ENCODE data around the gene TRPC5OS. TPM values are rescaled to one million over a fixed set of nuclear protein-coding genes. Genes with fewer than 3 reads are reported as not detected.

TRPC5OS gene
- total RNA-seq, 1 experiment from 2014 or later = not detected

GRCh38 chrX:111914398-111915090 lies 38.6 kb downstream of the TRPC5OS start:
- peaks cover 14% of the 10 kb centered on the region for H3K9me3 Mint-ChIP-seq
- no peak for DNase-seq (ENCODE audit: low spot score)
- H3K4me1 Mint-ChIP-seq = peaks cover 20% of the 10 kb centered on the region
- peaks cover 4% of the 10 kb centered on the region; the same call in 1 of the 2 replicates for H3K36me3 Mint-ChIP-seq
- H3K27me3 Mint-ChIP-seq (ENCODE audit: low read depth) = no peaks in the 10 kb centered on the region
- no peak for TF ChIP-seq ZNF416 (CRISPR knock-in tag; IDR thresholded peaks at IDR 0.05)
- H3K27ac Mint-ChIP-seq = peak overlapping the region; percentile 25
- peak; percentile 67 for ATAC-seq
- ChIA-PET CTCF (interaction anchor here (1.4 kb wide), 1 partner anchor 45 kb away, joined by 3 read pairs; no protein-coding TSS in a partner anchor), POLR2A (no interaction called here)
- H3K4me3 Mint-ChIP-seq = no peak overlapping the region

- peaks cover 14% of the 10 kb centered on the region for H3K9me3 Mint-ChIP-seq
- no peak overlapping the region for H3K4me3 Mint-ChIP-seq
- ATAC-seq = no peak
- POLR2A ChIA-PET = no interaction called here
- no peak for DNase-seq (ENCODE audit: low spot score)
- peaks cover 20% of the 10 kb centered on the region for H3K4me1 Mint-ChIP-seq
- no peak overlapping the region for H3K27ac Mint-ChIP-seq
- no peaks in the 10 kb centered on the region for H3K27me3 Mint-ChIP-seq (ENCODE audit: low read depth)
- H3K36me3 Mint-ChIP-seq = peaks cover 4% of the 10 kb centered on the region; the same call in 1 of the 2 replicates
- no peak for TF ChIP-seq USF2 (CRISPR knock-in tag; IDR thresholded peaks at IDR 0.05)
- no peak for TF ChIP-seq CREB1 (CRISPR knock-in tag; IDR thresholded peaks at IDR 0.05)
- no peak for TF ChIP-seq ATF1 (CRISPR knock-in tag; IDR thresholded peaks at IDR 0.05)
- TF ChIP-seq, protein P1, sequence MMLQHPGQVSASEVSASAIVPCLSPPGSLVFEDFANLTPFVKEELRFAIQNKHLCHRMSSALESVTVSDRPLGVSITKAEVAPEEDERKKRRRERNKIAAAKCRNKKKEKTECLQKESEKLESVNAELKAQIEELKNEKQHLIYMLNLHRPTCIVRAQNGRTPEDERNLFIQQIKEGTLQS (CRISPR knock-in tag; conservative IDR thresholded peaks at IDR 0.05) = no peak
- no peak for TF ChIP-seq NR2C2 (CRISPR knock-in tag; IDR thresholded peaks at IDR 0.05)
- no peak for TF ChIP-seq PRRX2 (CRISPR knock-in tag; IDR thresholded peaks at IDR 0.05)
- TF ChIP-seq KAT7 (CRISPR knock-in tag; IDR thresholded peaks at IDR 0.05; ENCODE audit: borderline replicate concordance) = no peak
- TF ChIP-seq, protein P2, sequence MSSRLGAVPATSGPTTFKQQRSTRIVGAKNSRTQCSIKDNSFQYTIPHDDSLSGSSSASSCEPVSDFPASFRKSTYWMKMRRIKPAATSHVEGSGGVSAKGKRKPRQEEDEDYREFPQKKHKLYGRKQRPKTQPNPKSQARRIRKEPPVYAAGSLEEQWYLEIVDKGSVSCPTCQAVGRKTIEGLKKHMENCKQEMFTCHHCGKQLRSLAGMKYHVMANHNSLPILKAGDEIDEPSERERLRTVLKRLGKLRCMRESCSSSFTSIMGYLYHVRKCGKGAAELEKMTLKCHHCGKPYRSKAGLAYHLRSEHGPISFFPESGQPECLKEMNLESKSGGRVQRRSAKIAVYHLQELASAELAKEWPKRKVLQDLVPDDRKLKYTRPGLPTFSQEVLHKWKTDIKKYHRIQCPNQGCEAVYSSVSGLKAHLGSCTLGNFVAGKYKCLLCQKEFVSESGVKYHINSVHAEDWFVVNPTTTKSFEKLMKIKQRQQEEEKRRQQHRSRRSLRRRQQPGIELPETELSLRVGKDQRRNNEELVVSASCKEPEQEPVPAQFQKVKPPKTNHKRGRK (CRISPR knock-in tag; IDR thresholded peaks at IDR 0.05; ENCODE audit: borderline replicate concordance) = no peak
- no peak for TF ChIP-seq IRF2 (CRISPR knock-in tag; IDR thresholded peaks at IDR 0.05; ENCODE audit: borderline replicate concordance, low read depth)
- CTCF ChIA-PET = no interaction called here
Observed at GRCh38 chrX:111917591-111917990, 41.6 kb downstream of the TRPC5OS start.

DNA sequence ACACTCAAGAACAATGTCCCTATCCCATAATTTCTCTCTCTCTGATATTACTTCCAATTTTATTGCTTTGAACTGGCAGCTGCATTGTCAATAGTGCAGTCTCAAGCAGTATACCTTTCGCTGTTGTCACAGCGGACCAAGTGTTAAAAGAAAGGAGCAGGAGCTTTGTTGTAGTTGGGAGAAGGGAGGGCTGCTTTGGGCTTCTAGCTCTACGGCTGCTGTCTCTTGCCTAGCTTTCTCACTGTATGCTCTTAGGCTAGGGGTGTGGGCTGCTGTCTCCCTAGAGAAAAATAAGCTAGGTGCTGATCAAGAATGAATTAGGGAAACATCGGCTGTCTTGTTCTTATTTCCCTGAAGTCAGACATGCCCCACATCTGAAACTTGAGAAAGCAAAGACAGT lies 52.5 kb downstream of the TRPC5OS start:
- H3K27ac Mint-ChIP-seq = no peak overlapping the region
- ATAC-seq (no peak; the same call in 1 of the 2 replicates), DNase-seq (ENCODE audit: low spot score) (no peak)
- no peaks in the 10 kb centered on the region; the same call in 1 of the 2 replicates for H3K27me3 Mint-ChIP-seq (ENCODE audit: low read depth)
- H3K9me3 Mint-ChIP-seq = no peaks in the 10 kb centered on the region
- no peaks in the 10 kb centered on the region for H3K36me3 Mint-ChIP-seq
- peaks cover 13% of the 10 kb centered on the region for H3K4me1 Mint-ChIP-seq
- CTCF ChIA-PET = interaction anchor here (0.7 kb wide), 1 partner anchor 106 kb away, joined by 3 read pairs; no protein-coding TSS in a partner anchor
- no peak overlapping the region for H3K4me3 Mint-ChIP-seq
- POLR2A ChIA-PET = no interaction called here
- no peak for TF ChIP-seq ZNF423 (CRISPR knock-in tag; IDR thresholded peaks at IDR 0.05)
- TF ChIP-seq ZNF263 (CRISPR knock-in tag; IDR thresholded peaks at IDR 0.05; ENCODE audit: low read depth) = no peak
- no peak for TF ChIP-seq FOXK1 (CRISPR knock-in tag; IDR thresholded peaks at IDR 0.05)
- TF ChIP-seq ATF6 (CRISPR knock-in tag; IDR thresholded peaks at IDR 0.05) = no peak
- TF ChIP-seq GRHL2 (CRISPR knock-in tag; IDR thresholded peaks at IDR 0.05; ENCODE audit: insufficient replicate concordance, severe bottlenecking) = no peak
- TF ChIP-seq RORB (CRISPR knock-in tag; IDR thresholded peaks at IDR 0.05) = no peak
- no peak for TF ChIP-seq FOXP1 (CRISPR knock-in tag; IDR thresholded peaks at IDR 0.05; ENCODE audit: borderline replicate concordance)
- no peak for TF ChIP-seq AFF4 (CRISPR knock-in tag; IDR thresholded peaks at IDR 0.05; ENCODE audit: borderline replicate concordance)
- TF ChIP-seq ZSCAN18 (CRISPR knock-in tag; IDR thresholded peaks at IDR 0.05) = no peak
